HG02884 (cell line): ENCODE measurements around the gene GRM8.
A peak's percentile ranks its signal among the peaks of the same experiment; 100 is the strongest.

ENCODE experiments used
- ATAC-seq: cut with Tn5 transposase; IDR thresholded peaks from one replicate; pipeline ENCODE4 v1.9.1; 2021; ENCODE audit warnings: mild to moderate bottlenecking, moderate library complexity; ENCODE audit not compliant: unreplicated experiment

The GRM8 gene

DNA sequence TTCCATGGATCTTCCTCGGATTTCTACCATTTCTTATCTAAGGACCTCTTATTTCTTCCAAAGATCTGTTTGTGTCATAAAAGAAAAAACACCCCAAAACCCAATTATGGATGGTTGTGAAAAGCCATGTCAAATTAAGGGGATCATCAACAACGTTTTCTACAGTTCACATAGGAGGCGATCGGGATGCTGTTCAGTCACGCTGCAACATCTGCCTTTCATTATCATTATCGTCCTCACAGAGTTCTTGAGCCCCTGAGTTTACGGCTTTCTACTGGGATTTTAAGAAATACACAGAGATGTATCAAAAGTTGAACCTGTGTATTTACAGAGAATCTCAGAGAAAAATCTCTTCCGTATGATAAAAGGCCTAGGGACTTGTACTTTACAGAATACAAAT, 101.4 kb downstream of the GRM8 start:
- no peak for ATAC-seq

DNA sequence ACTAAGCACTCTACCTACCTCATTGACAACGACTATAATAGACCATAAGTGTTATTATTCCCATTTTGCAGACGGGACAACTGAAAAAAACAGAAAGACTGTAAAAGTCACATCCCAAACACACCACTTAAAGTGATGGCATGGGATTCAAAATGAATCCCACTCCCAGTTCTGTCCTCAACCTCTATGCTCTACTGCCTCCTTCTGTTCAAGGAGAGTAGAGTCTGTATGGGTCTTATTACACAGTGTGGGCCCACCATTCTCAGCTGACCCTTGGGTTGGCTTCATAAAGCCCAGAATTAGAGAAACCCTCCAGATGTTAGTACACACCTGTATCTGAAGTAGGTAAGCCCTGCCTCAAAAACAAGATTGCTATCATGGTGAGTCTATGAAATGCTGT, 102.2 kb downstream of the GRM8 start:
- ATAC-seq: no peak

- no peak for ATAC-seq
Observed at GRCh38 chr7:127146746-127147536, 105.8 kb downstream of the GRM8 start.

- no peak for ATAC-seq
Observed at GRCh38 chr7:127137146-127137545, 115.6 kb downstream of the GRM8 start.

DNA sequence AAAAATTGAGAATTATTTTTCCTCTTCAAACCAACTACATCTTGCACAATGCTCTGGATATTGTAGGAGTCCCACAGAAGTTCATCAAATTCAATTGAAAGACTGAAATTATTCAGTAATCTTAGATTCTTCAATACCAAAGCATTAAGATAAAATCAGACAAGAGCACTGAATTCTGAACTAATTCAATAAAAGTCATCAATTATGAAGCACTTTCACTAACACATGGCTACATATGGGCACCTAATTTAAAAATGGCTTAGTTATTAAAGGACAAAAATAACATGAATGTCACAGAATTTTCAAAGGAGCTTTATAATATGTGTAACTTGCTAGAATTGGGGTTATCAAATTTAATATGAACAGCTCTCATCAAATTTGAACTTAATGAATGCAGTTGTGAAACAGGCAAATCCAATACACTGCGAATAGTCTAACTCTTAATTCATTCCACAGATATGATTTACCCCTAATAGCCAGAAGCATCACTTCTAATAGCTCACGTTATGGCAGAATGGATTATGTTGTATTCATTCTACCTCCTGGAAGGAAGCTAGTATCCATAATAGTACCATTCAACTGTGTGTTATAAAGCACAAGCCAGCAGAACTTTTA, 116.8 kb downstream of the GRM8 start:
- ATAC-seq: no peak

GRCh38 chr7:127123220-127123619, 129.5 kb downstream of the GRM8 start:
- no peak for ATAC-seq

DNA sequence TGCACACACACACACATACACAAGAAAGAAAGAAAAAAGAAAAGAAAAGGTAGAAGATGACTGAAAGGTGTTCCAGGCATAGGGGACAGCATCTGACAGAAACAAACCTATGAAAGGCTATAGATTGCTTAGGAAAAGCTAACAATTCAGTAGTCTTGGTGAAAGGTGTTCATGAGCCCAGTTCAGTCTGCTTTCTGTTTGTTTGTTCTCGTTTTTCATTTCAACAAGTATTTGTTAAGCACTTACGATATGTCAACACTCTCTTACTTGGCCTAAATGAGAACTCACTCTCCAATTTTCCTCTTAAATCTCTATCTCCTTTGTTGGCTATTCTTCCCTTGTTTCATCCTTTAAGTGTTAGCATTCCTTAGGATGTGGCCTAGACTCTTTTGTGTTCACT, 133.2 kb downstream of the GRM8 start:
- ATAC-seq: no peak

DNA sequence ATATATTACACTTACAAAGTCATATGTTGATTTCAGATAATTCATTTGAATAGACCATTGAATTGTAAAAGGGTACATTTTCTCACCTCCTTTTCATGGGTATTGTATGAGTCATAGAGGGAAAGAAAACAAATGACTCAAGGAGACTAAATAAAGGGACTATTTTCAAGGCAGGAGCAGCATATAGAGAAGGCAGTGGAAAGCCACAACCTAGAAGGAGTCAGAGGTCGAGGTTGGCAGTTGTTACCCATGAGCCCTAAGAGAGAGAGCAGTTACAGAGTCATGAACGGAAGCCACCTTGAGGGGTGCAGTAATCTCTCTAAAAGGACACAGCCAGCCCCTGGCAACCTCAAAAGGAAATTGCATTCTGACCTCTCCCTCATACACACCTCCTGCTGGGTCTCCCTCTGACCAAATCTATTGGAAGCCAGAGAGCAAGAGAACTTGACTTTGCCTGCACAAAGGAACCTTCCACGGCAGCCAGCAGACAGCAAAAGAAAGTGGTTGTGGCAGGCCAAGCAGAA, 137.9 kb downstream of the GRM8 start:
- ATAC-seq: no peak

DNA sequence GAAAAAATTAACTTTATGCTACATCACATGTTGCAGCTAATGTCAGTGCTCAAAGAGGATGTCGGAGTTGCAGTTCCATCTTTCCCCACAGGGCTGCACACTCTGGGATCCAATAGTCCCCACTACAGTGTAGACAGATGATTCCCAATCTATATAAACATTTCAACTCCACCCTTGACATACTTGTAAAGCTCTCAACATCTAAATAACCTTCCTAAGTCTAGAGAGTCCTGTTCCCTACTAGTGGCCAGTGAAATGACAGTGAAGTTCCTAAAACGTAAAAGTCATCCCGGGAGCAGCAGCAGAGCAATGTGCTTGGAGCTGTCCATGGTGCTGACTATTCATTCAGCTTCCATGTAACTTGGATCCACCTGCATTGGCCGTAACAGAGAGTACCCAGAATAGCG, 145.1 kb downstream of the GRM8 start:
- ATAC-seq: peak; percentile 86

GRCh38 chr7:127093340-127093739, 159.4 kb downstream of the GRM8 start:
- ATAC-seq: no peak

- ATAC-seq: no peak
Observed at GRCh38 chr7:127091620-127092019, 161.1 kb downstream of the GRM8 start.

GRCh38 chr7:127089146-127089545, 163.6 kb downstream of the GRM8 start:
- no peak for ATAC-seq

DNA sequence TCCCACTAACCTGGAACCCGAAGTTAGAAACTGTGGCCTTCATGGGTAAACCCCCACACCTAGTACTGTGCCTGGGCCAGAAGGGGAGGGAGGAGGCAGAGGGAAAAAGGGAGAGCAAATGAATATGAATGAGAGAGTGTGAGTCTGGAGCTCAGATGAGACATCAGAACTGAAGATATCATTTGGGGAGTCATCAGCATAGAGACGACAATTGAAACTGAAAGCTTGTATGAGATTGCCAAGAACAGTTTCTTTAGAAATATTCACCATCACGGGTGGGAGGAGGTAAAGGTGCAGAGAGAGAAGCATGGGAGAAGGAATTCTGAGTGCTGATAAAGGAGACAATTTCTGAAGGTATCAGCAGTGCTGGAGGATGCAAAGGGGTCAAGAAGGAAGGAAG, 171.2 kb downstream of the GRM8 start:
- no peak for ATAC-seq

DNA sequence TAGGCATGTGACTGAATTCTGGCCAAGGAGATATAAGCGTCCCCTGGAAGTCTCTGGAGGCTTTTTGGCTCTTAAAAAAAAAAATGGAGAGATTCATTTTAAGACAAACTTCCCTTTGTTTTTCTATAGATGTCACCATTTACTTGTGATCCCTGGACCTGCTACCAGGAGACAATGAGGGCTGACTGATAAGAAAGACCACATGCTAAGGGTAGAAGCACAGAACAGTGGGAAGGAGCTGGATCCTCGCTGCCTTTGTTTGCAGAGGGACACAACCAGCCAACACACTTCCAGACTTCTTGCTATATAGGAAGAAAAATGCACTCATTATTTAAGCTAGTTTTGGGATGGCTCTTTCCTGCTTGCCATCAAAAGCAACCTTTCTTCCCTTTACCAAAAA, 172.2 kb downstream of the GRM8 start:
- ATAC-seq: no peak

DNA sequence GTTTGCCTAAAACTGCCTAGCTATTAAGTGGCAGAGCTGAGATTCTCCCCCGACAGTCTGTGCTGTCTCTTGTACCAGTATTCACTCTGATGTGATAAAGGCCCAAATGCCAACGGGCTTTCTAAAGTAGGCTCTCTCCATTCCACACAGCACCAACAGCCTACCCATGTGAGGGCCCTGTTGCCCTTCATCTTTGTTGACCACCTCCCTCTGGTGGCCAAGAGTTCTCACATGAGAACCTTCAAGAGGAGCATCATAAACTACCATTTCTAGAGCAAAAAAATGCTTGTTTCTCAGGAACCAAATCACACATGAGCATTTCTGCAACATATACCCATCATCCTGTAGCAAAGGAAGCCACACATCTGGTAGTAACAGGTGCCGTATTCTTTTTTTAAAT, 185.8 kb downstream of the GRM8 start:
- ATAC-seq: peak; percentile 46

GRCh38 chr7:127059475-127059874, 193.3 kb downstream of the GRM8 start:
- no peak for ATAC-seq

- no peak for ATAC-seq
Observed at GRCh38 chr7:127057918-127058317, 194.8 kb downstream of the GRM8 start.

GRCh38 chr7:127056202-127056601, 196.5 kb downstream of the GRM8 start:
- ATAC-seq: no peak

- ATAC-seq: no peak
Observed at GRCh38 chr7:127047521-127047920, 205.2 kb downstream of the GRM8 start.

GRCh38 chr7:127041689-127042452, 210.9 kb downstream of the GRM8 start:
- ATAC-seq: no peak

- ATAC-seq: no peak
Observed at GRCh38 chr7:127040042-127040441, 212.7 kb downstream of the GRM8 start.

DNA sequence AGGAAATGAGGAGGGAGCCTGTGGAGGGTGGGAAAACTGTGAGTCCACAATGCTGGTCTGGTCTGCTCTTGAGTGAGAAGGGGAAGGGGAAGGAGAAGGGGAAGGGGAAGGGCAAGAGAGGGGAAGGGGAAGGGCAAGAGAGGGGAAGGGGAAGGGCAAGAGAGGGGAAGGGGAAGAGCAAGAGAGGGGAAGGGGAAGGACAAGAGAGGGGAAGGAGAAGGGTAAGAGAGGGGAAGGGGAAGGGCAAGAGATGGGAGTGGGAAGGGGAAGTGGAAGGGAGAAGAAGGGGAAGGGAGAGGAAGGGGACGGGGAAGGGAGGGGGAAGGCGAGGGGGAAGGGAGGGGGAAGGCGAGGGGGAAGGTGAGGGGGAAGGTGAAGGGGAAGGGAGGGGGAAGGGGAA, 213.2 kb downstream of the GRM8 start:
- ATAC-seq: no peak
